ENCODE results near the gene TAF15. TPM values are rescaled to one million over a fixed set of nuclear protein-coding genes. Genes with fewer than 3 reads are reported as not detected.

TAF15 gene
- total RNA-seq, 1 experiment from 2014 or later = 202 TPM

- Histone ChIP-seq H3K9me3 (ENCODE audit: insufficient read depth, low read depth) (no peaks in the 10 kb centered on the region), H3K9me2 (ENCODE audit: insufficient read depth) (no peaks in the 10 kb centered on the region), H3K27ac (no peak overlapping the region), H3K4me1 (replicated peaks; ENCODE audit: insufficient read depth) (peaks cover 5% of the 10 kb centered on the region; the same call in 1 of the 2 replicates), H3F3A (ENCODE audit: insufficient read depth, low read depth) (peaks cover 44% of the 10 kb centered on the region), H3K27me3 (ENCODE audit: insufficient read depth, low read depth) (no peaks in the 10 kb centered on the region), H3K4me2 (no peak overlapping the region), H2AFZ (no peak overlapping the region), H4K20me1 (ENCODE audit: insufficient read depth) (peaks cover 91% of the 10 kb centered on the region), H3K36me3 (ENCODE audit: low read depth) (peaks cover 39% of the 10 kb centered on the region), H3K4me3 (no peak overlapping the region), H3K79me2 (ENCODE audit: low read depth) (peaks cover 91% of the 10 kb centered on the region)
- CTCF ChIA-PET = interaction anchor here (0.6 kb wide), 1 partner anchor 53 kb away, joined by 5 read pairs; no protein-coding TSS in a partner anchor
- no TSS peak for BruUV-seq (replicated peaks)
- no peak for DNase-seq
- TF ChIP-seq CTCF (conservative IDR thresholded peaks at IDR 0.05) (no peak), EZH2 (IDR thresholded peaks at IDR 0.05; ENCODE audit: low read depth) (no peak)
- POLR2A ChIA-PET (ENCODE audit: unreplicated experiment) = no interaction called here
- intact Hi-C loops (cut with micrococcal nuclease; ENCODE audit: unreplicated experiment) = no loop called here
Observed at GRCh38 chr17:35816723-35817122, 7.4 kb downstream of the TAF15 start.

- H3K9me3 ChIP-seq (ENCODE audit: insufficient read depth, low read depth) = no peaks in the 10 kb centered on the region
- H3K79me2 ChIP-seq (ENCODE audit: low read depth) = peaks cover 91% of the 10 kb centered on the region
- ChIA-PET POLR2A (ENCODE audit: unreplicated experiment) (no interaction called here), CTCF (interaction anchor here (0.6 to 0.7 kb wide), 2 partner anchors 24 to 53 kb away, joined by 3 to 5 read pairs; no protein-coding TSS in a partner anchor)
- H2AFZ ChIP-seq = no peak overlapping the region
- H3K27ac ChIP-seq = no peak overlapping the region
- H3K27me3 ChIP-seq (ENCODE audit: insufficient read depth, low read depth) = no peaks in the 10 kb centered on the region
- 0 out of 2 replicates have a peak, but pooled peaks cover under 1% of the 10 kb centered on the region for H3K4me1 ChIP-seq (replicated peaks; ENCODE audit: insufficient read depth)
- H3K9me2 ChIP-seq (ENCODE audit: insufficient read depth) = no peaks in the 10 kb centered on the region
- H4K20me1 ChIP-seq (ENCODE audit: insufficient read depth) = peaks cover 91% of the 10 kb centered on the region
- TF ChIP-seq CTCF (conservative IDR thresholded peaks at IDR 0.05) = no peak
- no peak for TF ChIP-seq EZH2 (IDR thresholded peaks at IDR 0.05; ENCODE audit: low read depth)
- BruUV-seq (replicated peaks) = no TSS peak
- H3K4me3 ChIP-seq = no peak overlapping the region
- no peak for DNase-seq
- H3K4me2 ChIP-seq = no peak overlapping the region
- H3F3A ChIP-seq (ENCODE audit: insufficient read depth, low read depth) = peaks cover 42% of the 10 kb centered on the region
- intact Hi-C loops (cut with micrococcal nuclease; ENCODE audit: unreplicated experiment) = no loop called here
- H3K36me3 ChIP-seq (ENCODE audit: low read depth) = peaks cover 36% of the 10 kb centered on the region
Observed at GRCh38 chr17:35817196-35817595, 7.9 kb downstream of the TAF15 start.

- Histone ChIP-seq H3F3A (ENCODE audit: insufficient read depth, low read depth) (peaks cover 31% of the 10 kb centered on the region), H3K9me3 (ENCODE audit: insufficient read depth, low read depth) (no peaks in the 10 kb centered on the region), H3K79me2 (ENCODE audit: low read depth) (peaks cover 75% of the 10 kb centered on the region), H3K36me3 (ENCODE audit: low read depth) (peaks cover 55% of the 10 kb centered on the region), H3K9me2 (ENCODE audit: insufficient read depth) (no peaks in the 10 kb centered on the region), H3K27ac (no peak overlapping the region), H3K4me1 (replicated peaks; ENCODE audit: insufficient read depth) (no peaks in the 10 kb centered on the region), H2AFZ (no peak overlapping the region), H3K4me2 (no peak overlapping the region), H4K20me1 (ENCODE audit: insufficient read depth) (peaks cover 91% of the 10 kb centered on the region), H3K4me3 (no peak overlapping the region), H3K27me3 (ENCODE audit: insufficient read depth, low read depth) (no peaks in the 10 kb centered on the region)
- POLR2A ChIA-PET (ENCODE audit: unreplicated experiment) = no interaction called here
- intact Hi-C loops (cut with micrococcal nuclease; ENCODE audit: unreplicated experiment) = no loop called here
- BruUV-seq (replicated peaks) = no TSS peak
- no peak for DNase-seq
- CTCF ChIA-PET = no interaction called here
- TF ChIP-seq CTCF (conservative IDR thresholded peaks at IDR 0.05) = no peak
Observed at GRCh38 chr17:35819455-35819854, 10.2 kb downstream of the TAF15 start.

All from PC-9 (cell line).